CD4-positive, alpha-beta memory T cell (primary cell): Measurements from ENCODE around the gene LZTS2. TPM values are rescaled to one million over a fixed set of nuclear protein-coding genes. Genes with fewer than 3 reads are reported as not detected.

Source experiments
- CTCF ChIA-PET: fragments of 350-600 bp; sonication (Branson Sonifier 250); formaldehyde crosslinking; loops from one replicate; lab custom pipeline; 2021; ENCODE audit warnings: inconsistent platforms; ENCODE audit not compliant: partially characterized antibody; lab: Charles Lee
- POLR2A ChIA-PET: fragments of 350-600 bp; sonication (Branson Sonifier 250); formaldehyde crosslinking; loops from one replicate; lab custom pipeline; 2021; ENCODE audit not compliant: partially characterized antibody; lab: Charles Lee
- DNase-seq, 5 donors: peaks; one replicate each; pipeline versions ENCODE4 v3.0.0 to v3.0.0-alpha.2; 2020 to 2022; ENCODE audit warnings: mixed read lengths in 1 of 5
- H3K27ac ChIP-seq: one replicate; pipeline ENCODE4 v1.7.0; 2013; ENCODE audit warnings: low read depth, low read length
- H3K27me3 ChIP-seq: 2 replicates; pipeline ENCODE4 v1.7.0; 2013; ENCODE audit warnings: mild to moderate bottlenecking, low read length, moderate library complexity; ENCODE audit not compliant: insufficient read depth
- H3K36me3 ChIP-seq: 2 replicates; pipeline ENCODE4 v1.7.0; 2013; ENCODE audit warnings: mild to moderate bottlenecking, low read length, moderate library complexity; ENCODE audit not compliant: insufficient read depth
- H3K4me1 ChIP-seq: 2 replicates; pipeline ENCODE4 v1.7.0; 2013; ENCODE audit warnings: mild to moderate bottlenecking, low read length, moderate library complexity; ENCODE audit not compliant: insufficient read depth
- H3K4me3 ChIP-seq, 2 donors: one replicate each; pipeline ENCODE4 v1.7.0; 2013; ENCODE audit warnings: low read length in 2 of 2, mild to moderate bottlenecking in 1 of 2
- H3K9me3 ChIP-seq, 2 donors: one replicate each; pipeline ENCODE4 v1.7.0; 2013; ENCODE audit warnings: low read length in 2 of 2, control low read depth in 1 of 2; ENCODE audit not compliant: control insufficient read depth in 1 of 2
- H3K27ac Mint-ChIP-seq, 7 donors: one replicate each; pipeline ENCODE4 v1.8.0; 2020 to 2021; ENCODE audit warnings: mixed read lengths in 7 of 7, mild to moderate bottlenecking in 6 of 7, inconsistent platforms in 3 of 7, moderate library complexity in 3 of 7
- H3K27me3 Mint-ChIP-seq, 2 donors: one replicate each; pipeline ENCODE4 v1.8.0; 2020 to 2021; ENCODE audit warnings: mixed read lengths in 2 of 2
- H3K36me3 Mint-ChIP-seq, 2 donors: one replicate each; pipeline ENCODE4 v1.8.0; 2020 to 2021; ENCODE audit warnings: mixed read lengths in 2 of 2, inconsistent platforms in 1 of 2, mild to moderate bottlenecking in 1 of 2
- H3K4me1 Mint-ChIP-seq, 4 donors: one replicate each; pipeline ENCODE4 v1.8.0; 2020 to 2021; ENCODE audit warnings: mixed read lengths in 4 of 4, mild to moderate bottlenecking in 1 of 4
- H3K4me3 Mint-ChIP-seq, 8 donors: one replicate each; pipeline ENCODE4 v1.8.0; 2020 to 2021; ENCODE audit warnings: mixed read lengths in 8 of 8, mild to moderate bottlenecking in 7 of 8, moderate library complexity in 6 of 8, inconsistent platforms in 3 of 8
- H3K9me3 Mint-ChIP-seq, 8 donors: one replicate each; pipeline ENCODE4 v1.8.0; 2020 to 2021; ENCODE audit warnings: mixed read lengths in 8 of 8, mild to moderate bottlenecking in 5 of 8, inconsistent platforms in 3 of 8, moderate library complexity in 1 of 8
- intact Hi-C: fragments of 100-400 bp; cut with micrococcal nuclease; formaldehyde crosslinking; loops from one replicate; pipeline ENCODE4 v1.15.1; 2023
- polyA plus RNA-seq, 2 donors: library from polyadenylated mRNA; unstranded; fragments of 300-500 nt; fragmentation: Illumina TruSeq; gene quantifications; one replicate each; pipeline ENCODE4 v1.2.3, GENCODE V29; 2021
- total RNA-seq, 2 experiments: library from RNA; stranded (reverse); gene quantifications; one replicate each; pipeline ENCODE4 v1.2.3, GENCODE V29; 2021

Gene LZTS2
- total and polyA plus RNA-seq, 4 experiments from 2014 or later, result 8.4 to 33.9 (median 26.6) TPM

- H3K36me3 Mint-ChIP-seq, result peaks cover 14 to 20% of the 10 kb centered on the region in 2 donors
- CTCF ChIA-PET, result interaction anchor here (0.7 to 7.0 kb wide), 4 partner anchors 26 to 64 kb away, joined by 3 to 60 read pairs (median 4); partner anchors contain the start of genes PDZD7 and SFXN3
- H3K27ac Mint-ChIP-seq, result peak overlapping the region in 3 of 7 donors; percentile 30 to 61 (median 43)
- no peak overlapping the region for H3K27ac ChIP-seq
- intact Hi-C loops, result no loop called here
- H3K4me3 ChIP-seq, result no peak overlapping the region
- H3K4me1 Mint-ChIP-seq, result peaks cover 4 to 23% (median 14%) of the 10 kb centered on the region in 4 donors
- H3K36me3 ChIP-seq, result no peaks in the 10 kb centered on the region
- POLR2A ChIA-PET, result no interaction called here
- DNase-seq, result no peak
- H3K9me3 ChIP-seq, result no peaks in the 10 kb centered on the region
- no peak overlapping the region for H3K4me3 Mint-ChIP-seq
- no peaks in the 10 kb centered on the region for H3K9me3 Mint-ChIP-seq
- peaks cover 18% of the 10 kb centered on the region for H3K4me1 ChIP-seq
- H3K27me3 ChIP-seq, result no peaks in the 10 kb centered on the region
- no peaks in the 10 kb centered on the region for H3K27me3 Mint-ChIP-seq
Observed at GRCh38 chr10:100967332-100967731, 32.3 kb upstream of the LZTS2 start.

GRCh38 chr10:100968062-100968736, 31.4 kb upstream of the LZTS2 start:
- H3K27ac ChIP-seq, result no peak overlapping the region
- H3K36me3 ChIP-seq, result no peaks in the 10 kb centered on the region
- Mint-ChIP-seq H3K9me3 (no peaks in the 10 kb centered on the region), H3K27ac (peak overlapping the region in 4 of 7 donors; percentile 8 to 70 (median 35)), H3K36me3 (peaks cover 6 to 12% of the 10 kb centered on the region in 2 donors), H3K4me1 (peaks cover 4 to 23% (median 14%) of the 10 kb centered on the region in 4 donors), H3K4me3 (peak overlapping the region; percentile 46 to 80 (median 72)), H3K27me3 (no peaks in the 10 kb centered on the region)
- peaks cover 18% of the 10 kb centered on the region for H3K4me1 ChIP-seq
- ChIA-PET CTCF (interaction anchor here (0.6 to 7.0 kb wide), 9 partner anchors 11 to 73 kb away, joined by 3 to 60 read pairs (median 4); partner anchors contain the start of genes LZTS2, PDZD7 and SFXN3), POLR2A (interaction anchor here (0.9 to 1.9 kb wide), 2 partner anchors 29 to 46 kb away, joined by 3 to 8 read pairs; no protein-coding TSS in a partner anchor)
- no peaks in the 10 kb centered on the region for H3K27me3 ChIP-seq
- H3K9me3 ChIP-seq, result no peaks in the 10 kb centered on the region
- H3K4me3 ChIP-seq, result no peak overlapping the region
- no peak for DNase-seq
- intact Hi-C loops, result loop anchor here (2.0 kb wide), 1 partner anchor 47 kb away; no protein-coding TSS in a partner anchor

- no peaks in the 10 kb centered on the region for H3K27me3 ChIP-seq
- no peaks in the 10 kb centered on the region for H3K36me3 ChIP-seq
- no peak overlapping the region for H3K4me3 ChIP-seq
- Mint-ChIP-seq H3K36me3 (peaks cover 3 to 12% of the 10 kb centered on the region in 2 donors), H3K4me3 (peak overlapping the region; percentile 46 to 81 (median 74)), H3K27me3 (no peaks in the 10 kb centered on the region), H3K9me3 (no peaks in the 10 kb centered on the region), H3K4me1 (peaks cover 4 to 23% (median 14%) of the 10 kb centered on the region in 4 donors), H3K27ac (peak overlapping the region in 2 of 7 donors; percentile 43 to 64)
- peaks cover 18% of the 10 kb centered on the region for H3K4me1 ChIP-seq
- POLR2A ChIA-PET, result interaction anchor here (0.9 to 1.9 kb wide), 2 partner anchors 28 to 45 kb away, joined by 3 to 8 read pairs; no protein-coding TSS in a partner anchor
- no peak overlapping the region for H3K27ac ChIP-seq
- CTCF ChIA-PET, result interaction anchor here (0.6 to 7.0 kb wide), 6 partner anchors 11 to 73 kb away, joined by 3 to 60 read pairs (median 5); partner anchors contain the start of gene LZTS2
- intact Hi-C loops, result loop anchor here (2.0 kb wide), 1 partner anchor 46 kb away; no protein-coding TSS in a partner anchor
- H3K9me3 ChIP-seq, result no peaks in the 10 kb centered on the region
- no peak for DNase-seq
Observed at GRCh38 chr10:100968863-100969186, 30.8 kb upstream of the LZTS2 start.

- CTCF ChIA-PET, result interaction anchor here (1.0 to 7.0 kb wide), 5 partner anchors 12 to 58 kb away, joined by 3 to 60 read pairs (median 6); partner anchors contain the start of gene LZTS2
- intact Hi-C loops, result loop anchor here (2.0 kb wide), 2 partner anchors 27 to 45 kb away; no protein-coding TSS in a partner anchor
- peak within 1 kb of the TSS in 1 of 2 donors; percentile 58 for H3K4me3 ChIP-seq
- no peaks in the 10 kb centered on the region for H3K27me3 Mint-ChIP-seq
- DNase-seq, result peak; percentile 24 to 49 (median 32)
- no peaks in the 10 kb centered on the region for H3K36me3 ChIP-seq
- peaks cover 4 to 23% (median 14%) of the 10 kb centered on the region in 4 donors for H3K4me1 Mint-ChIP-seq
- no peak within 1 kb of the TSS for H3K27ac ChIP-seq
- H3K9me3 Mint-ChIP-seq, result no peaks in the 10 kb centered on the region
- no peaks in the 10 kb centered on the region for H3K9me3 ChIP-seq
- H3K4me1 ChIP-seq, result peaks cover 18% of the 10 kb centered on the region
- no peaks in the 10 kb centered on the region for H3K27me3 ChIP-seq
- H3K4me3 Mint-ChIP-seq, result peak within 1 kb of the TSS; percentile 66 to 81 (median 76)
- POLR2A ChIA-PET, result interaction anchor here (0.9 to 1.9 kb wide), 2 partner anchors 28 to 45 kb away, joined by 3 to 8 read pairs; no protein-coding TSS in a partner anchor
- H3K27ac Mint-ChIP-seq, result peak within 1 kb of the TSS in 4 of 7 donors; percentile 43 to 70 (median 59)
- peaks cover 3 to 10% of the 10 kb centered on the region in 2 donors for H3K36me3 Mint-ChIP-seq
Observed at GRCh38 chr10:100969187-100970075, 30.2 kb upstream of the LZTS2 start, which contains the start of gene SEMA4G. Gene SEMA4G (plus strand): TSS chr10:100969504. CDS start chr10:100972913, 3,409 bp downstream.

GRCh38 chr10:100970076-100970913, 29.3 kb upstream of the LZTS2 start:
- Mint-ChIP-seq H3K36me3 (peaks cover 3 to 7% of the 10 kb centered on the region in 2 donors), H3K4me1 (peaks cover 4 to 23% (median 14%) of the 10 kb centered on the region in 4 donors), H3K4me3 (peak overlapping the region; percentile 58 to 79 (median 66)), H3K27ac (peak overlapping the region in 4 of 7 donors; percentile 49 to 90 (median 59)), H3K27me3 (no peaks in the 10 kb centered on the region), H3K9me3 (no peaks in the 10 kb centered on the region)
- CTCF ChIA-PET, result interaction anchor here (1.1 to 7.0 kb wide), 3 partner anchors 28 to 59 kb away, joined by 3 to 60 read pairs (median 15); partner anchors contain the start of gene LZTS2
- Histone ChIP-seq H3K36me3 (no peaks in the 10 kb centered on the region), H3K9me3 (no peaks in the 10 kb centered on the region), H3K4me1 (peaks cover 18% of the 10 kb centered on the region), H3K4me3 (no peak overlapping the region), H3K27ac (no peak overlapping the region), H3K27me3 (no peaks in the 10 kb centered on the region)
- DNase-seq, result peak; percentile 10 to 55 (median 18)
- intact Hi-C loops, result loop anchor here (2.0 kb wide), 1 partner anchor 27 kb away; no protein-coding TSS in a partner anchor
- POLR2A ChIA-PET, result interaction anchor here (1.9 kb wide), 1 partner anchor 27 kb away, joined by 8 read pairs; no protein-coding TSS in a partner anchor
